IPS DF 4.7 (cell line): ENCODE data around the gene SRRM2.
A peak's percentile ranks its signal among the peaks of the same experiment; 100 is the strongest.

Experiments
- DNase-seq: peaks from one replicate; pipeline ENCODE4 v3.0.0-alpha.2; 2013; ENCODE audit warnings: low spot score; ENCODE audit errors: extremely low read depth

Gene SRRM2

GRCh38 chr16:2752035-2752849 lies at the start of gene SRRM2:
Gene SRRM2, plus strand, starts transcription at chr16:2752638. Its CDS starts 3,727 bp downstream, at chr16:2756365.
- peak; percentile 74 for DNase-seq

- no peak for DNase-seq
These were observed 49.3 kb upstream of the SRRM2 start for GRCh38 chr16:2702871-2703745.

GRCh38 chr16:2704166-2704982 lies 48.1 kb upstream of the SRRM2 start:
- no peak for DNase-seq

- no peak for DNase-seq
These were observed 47.5 kb upstream of the SRRM2 start for GRCh38 chr16:2704983-2705275.

- no peak for DNase-seq
These were observed 47.1 kb upstream of the SRRM2 start for GRCh38 chr16:2705351-2705750.

GRCh38 chr16:2706085-2706484 lies 46.4 kb upstream of the SRRM2 start:
- no peak for DNase-seq

GRCh38 chr16:2706611-2707311 lies 45.7 kb upstream of the SRRM2 start:
- no peak for DNase-seq

GRCh38 chr16:2707368-2708289 lies 44.8 kb upstream of the SRRM2 start:
- DNase-seq: no peak

GRCh38 chr16:2708290-2708639 lies 44.2 kb upstream of the SRRM2 start:
- DNase-seq: no peak

GRCh38 chr16:2708955-2709587 lies 43.4 kb upstream of the SRRM2 start:
- DNase-seq: no peak

GRCh38 chr16:2709588-2709984 lies 42.9 kb upstream of the SRRM2 start:
- DNase-seq: no peak

- DNase-seq: no peak
These were observed 42.3 kb upstream of the SRRM2 start for GRCh38 chr16:2710021-2710710.

- DNase-seq: no peak
These were observed 41.7 kb upstream of the SRRM2 start for GRCh38 chr16:2710711-2711231.

- DNase-seq: no peak
These were observed 40.9 kb upstream of the SRRM2 start for GRCh38 chr16:2711370-2712062.

GRCh38 chr16:2712063-2712441 lies 40.4 kb upstream of the SRRM2 start:
- DNase-seq: no peak

GRCh38 chr16:2712546-2712945 lies 39.9 kb upstream of the SRRM2 start:
- DNase-seq: no peak

- no peak for DNase-seq
These were observed 38.9 kb upstream of the SRRM2 start for GRCh38 chr16:2713523-2713922.
